C4-2B (cell line): ENCODE measurements around the gene CDC42SE1.

Experiments
- H3K27ac ChIP-seq: fragments of 450-650 bp; 2 replicates; pipeline ENCODE4 v1.5.1; 2017
- CTCF ChIP-seq: fragments of 450-650 bp; conservative IDR thresholded peaks from 2 replicates; pipeline ENCODE4 v1.5.1; 2017; ENCODE audit warnings: mild to moderate bottlenecking
- ZFX ChIP-seq: fragments of 450-650 bp; IDR thresholded peaks from 2 replicates; pipeline ENCODE4 v1.6.1; 2017

Gene CDC42SE1

GRCh38 chr1:151008244-151009205 is 50.9 kb downstream of the CDC42SE1 start, which contains the start of gene PRUNE1:
Gene PRUNE1 (plus strand): TSS chr1:151008449. CDS start chr1:151008633, 184 bp downstream.
- H3K27ac ChIP-seq = peak within 1 kb of the TSS; percentile 73
- TF ChIP-seq CTCF (no peak), ZFX (no peak)

- H3K27ac ChIP-seq = peak overlapping the region; percentile 73
- TF ChIP-seq CTCF (no peak), ZFX (no peak)
Observed at GRCh38 chr1:151007853-151008243, 51.6 kb downstream of the CDC42SE1 start.

- TF ChIP-seq ZFX (no peak), CTCF (no peak; the same call in 1 of the 2 replicates)
Observed at GRCh38 chr1:151006327-151007052, 52.9 kb downstream of the CDC42SE1 start, which contains the start of gene MINDY1. Gene MINDY1 (minus strand): TSS chr1:151006902. CDS start chr1:151002617, 4,285 bp downstream.

DNA sequence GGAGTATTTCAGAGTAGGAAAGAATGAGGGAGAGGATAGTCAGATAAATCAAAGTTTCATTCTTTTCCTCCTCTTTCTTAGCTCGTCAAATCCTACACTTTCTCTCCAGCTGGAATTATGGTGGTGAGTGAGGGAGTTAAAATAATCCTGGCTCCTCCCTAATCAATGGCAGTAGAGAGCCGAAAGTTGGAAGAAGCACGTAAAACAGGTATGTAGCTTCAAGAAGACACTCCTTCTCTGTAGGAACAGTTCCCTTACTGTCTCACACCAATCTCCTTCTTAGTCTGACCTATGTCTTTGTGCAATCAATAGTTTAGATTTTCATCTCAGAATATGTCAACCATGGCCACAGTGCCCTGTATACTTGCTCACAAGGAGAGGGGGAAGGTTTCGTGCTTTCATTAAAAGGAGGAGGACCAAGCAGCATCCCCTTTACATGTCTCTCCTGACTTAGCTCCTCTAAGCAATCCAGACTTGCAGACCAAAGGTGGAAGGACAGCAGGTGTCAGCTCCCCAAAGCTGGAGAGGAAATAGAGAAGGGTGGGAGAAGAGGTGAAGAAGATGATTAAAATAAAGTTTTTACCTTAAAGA is 53.6 kb downstream of the CDC42SE1 start:
- H3K27ac ChIP-seq = peak overlapping the region; percentile 49
- TF ChIP-seq ZFX = no peak

More at GRCh38 chr1:151006327-151007052, 52.9 kb downstream of the CDC42SE1 start, which contains the start of gene MINDY1:
- peak within 1 kb of the TSS; percentile 49 for H3K27ac ChIP-seq

DNA sequence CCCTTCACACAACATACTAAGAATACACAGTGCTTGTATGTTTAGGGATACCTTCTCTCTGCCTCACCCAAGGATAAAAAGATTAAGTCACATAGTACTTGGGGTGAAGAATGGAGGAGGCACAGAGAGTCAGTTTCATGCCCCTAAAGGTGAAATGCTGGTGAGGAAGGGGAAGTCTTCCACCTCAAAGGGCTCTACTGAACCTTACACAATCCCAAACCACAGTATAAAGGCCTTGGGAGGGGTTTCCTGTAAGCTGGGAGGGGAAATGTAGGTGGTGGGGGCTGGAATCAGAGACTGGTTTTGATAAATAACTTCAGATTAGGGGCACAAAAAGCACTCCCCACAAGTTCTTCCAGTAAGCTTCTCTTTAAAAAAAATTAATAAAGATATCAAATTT is 56.2 kb downstream of the CDC42SE1 start:
- no peak overlapping the region for H3K27ac ChIP-seq

GRCh38 chr1:151002611-151003010 is 56.8 kb downstream of the CDC42SE1 start:
- H3K27ac ChIP-seq = no peak overlapping the region
- TF ChIP-seq ZFX (no peak), CTCF (no peak)

More for the DNA sequence above, 56.2 kb downstream of the CDC42SE1 start:
- no peak for TF ChIP-seq ZFX
- no peak for TF ChIP-seq CTCF

DNA sequence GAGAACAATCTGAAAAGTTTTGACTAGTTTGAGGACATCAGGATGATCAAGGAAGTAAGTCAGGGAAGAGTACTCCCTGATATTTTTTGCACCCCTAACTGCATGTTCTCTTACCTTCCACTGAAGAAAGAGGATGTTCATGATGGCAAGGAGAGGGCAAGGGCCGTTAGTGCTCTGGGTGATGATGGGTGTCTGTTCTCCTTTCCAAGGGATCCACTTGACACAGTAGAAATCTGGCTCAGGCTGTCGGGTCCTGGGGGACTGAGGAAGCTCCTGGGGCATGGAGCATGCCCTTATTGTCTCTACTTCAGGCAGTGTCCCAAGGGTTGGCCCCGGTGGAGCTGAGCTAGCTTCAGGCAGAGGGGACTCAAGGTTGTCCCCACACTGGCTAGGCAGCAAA is 57.4 kb downstream of the CDC42SE1 start:
- no peak for TF ChIP-seq CTCF
- no peak for TF ChIP-seq ZFX

More for the DNA sequence above, 57.4 kb downstream of the CDC42SE1 start:
- no peak overlapping the region for H3K27ac ChIP-seq
